Measurements from ENCODE around the gene ZNHIT1.

The ZNHIT1 gene

GRCh38 chr7:101217388-101218235 lies at the start of gene ZNHIT1, which contains the start of gene PLOD3:
ZNHIT1 (plus strand) TSS chr7:101218165; CDS start chr7:101218196, 31 bp downstream.
PLOD3 (minus strand) TSS chr7:101217581; CDS start chr7:101217274, 307 bp downstream.
- DNase-seq, result peak; percentile 96

- DNase-seq, result no peak
These were observed 49.4 kb upstream of the ZNHIT1 start for GRCh38 chr7:101168412-101169049.

GRCh38 chr7:101169110-101169837 lies 48.7 kb upstream of the ZNHIT1 start:
- no peak for DNase-seq

- peak; percentile 75 for DNase-seq
These were observed 48.0 kb upstream of the ZNHIT1 start for GRCh38 chr7:101169838-101170551.

- no peak for DNase-seq
These were observed 47.1 kb upstream of the ZNHIT1 start for GRCh38 chr7:101170617-101171441.

GRCh38 chr7:101171442-101171837 lies 46.5 kb upstream of the ZNHIT1 start:
- DNase-seq, result no peak

- DNase-seq, result no peak
These were observed 45.7 kb upstream of the ZNHIT1 start for GRCh38 chr7:101172005-101172853.

GRCh38 chr7:101172854-101173751 lies 44.9 kb upstream of the ZNHIT1 start:
- no peak for DNase-seq

GRCh38 chr7:101173752-101174244 lies 44.2 kb upstream of the ZNHIT1 start:
- DNase-seq, result peak; percentile 77

- no peak for DNase-seq
These were observed 43.6 kb upstream of the ZNHIT1 start for GRCh38 chr7:101174322-101174854.

GRCh38 chr7:101175664-101176063 lies 42.3 kb upstream of the ZNHIT1 start:
- DNase-seq, result no peak

GRCh38 chr7:101177644-101178043 lies 40.3 kb upstream of the ZNHIT1 start:
- DNase-seq, result no peak

GRCh38 chr7:101179117-101179516 lies 38.8 kb upstream of the ZNHIT1 start:
- no peak for DNase-seq

- DNase-seq, result no peak
These were observed 38.3 kb upstream of the ZNHIT1 start for GRCh38 chr7:101179713-101180112.

GRCh38 chr7:101180130-101180755 lies 37.7 kb upstream of the ZNHIT1 start, which contains the start of gene NAT16:
NAT16 (minus strand) TSS chr7:101180293; CDS start chr7:101174807, 5,486 bp downstream.
- DNase-seq, result no peak

- no peak for DNase-seq
These were observed 32.6 kb upstream of the ZNHIT1 start for GRCh38 chr7:101185258-101185839.

- no peak for DNase-seq
These were observed 31.8 kb upstream of the ZNHIT1 start for GRCh38 chr7:101186194-101186593.

GRCh38 chr7:101186844-101187428 lies 31.0 kb upstream of the ZNHIT1 start:
- DNase-seq, result no peak

Measured in stimulated activated CD4-positive, alpha-beta T cell treated with anti-CD3 and anti-CD28 coated beads, Interleukin-1b, Interleukin-23, amount 100 ng/mL, for 48 hours (primary cell).